Measurements from ENCODE around the gene THADA.
"Not testable (repeated sequence)": the region's sequence is repeated elsewhere in the genome, so short reads cannot be mapped to it uniquely, and the experiment has no call there.

THADA gene

DNA sequence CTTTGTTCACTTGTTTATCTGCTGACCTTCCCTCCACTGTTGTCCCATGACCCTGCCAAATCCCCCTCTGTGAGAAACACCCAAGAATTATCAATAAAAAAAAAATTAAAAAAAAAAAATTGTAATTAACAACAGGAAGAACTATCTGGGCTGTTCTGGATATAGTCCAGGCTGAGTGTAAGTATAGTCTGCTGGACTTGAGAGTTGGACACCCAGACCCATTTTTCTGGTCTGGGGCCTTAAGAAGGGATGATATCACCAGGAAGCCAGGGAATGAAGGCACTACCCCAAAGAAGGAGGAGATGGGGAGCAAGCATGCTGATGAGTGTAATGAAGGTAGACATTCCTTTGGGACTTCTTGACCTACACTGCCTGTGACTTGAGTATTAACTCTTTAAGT, 297.3 kb downstream of the THADA start:
- DNase-seq (ENCODE audit: low spot score), result no peak

DNA sequence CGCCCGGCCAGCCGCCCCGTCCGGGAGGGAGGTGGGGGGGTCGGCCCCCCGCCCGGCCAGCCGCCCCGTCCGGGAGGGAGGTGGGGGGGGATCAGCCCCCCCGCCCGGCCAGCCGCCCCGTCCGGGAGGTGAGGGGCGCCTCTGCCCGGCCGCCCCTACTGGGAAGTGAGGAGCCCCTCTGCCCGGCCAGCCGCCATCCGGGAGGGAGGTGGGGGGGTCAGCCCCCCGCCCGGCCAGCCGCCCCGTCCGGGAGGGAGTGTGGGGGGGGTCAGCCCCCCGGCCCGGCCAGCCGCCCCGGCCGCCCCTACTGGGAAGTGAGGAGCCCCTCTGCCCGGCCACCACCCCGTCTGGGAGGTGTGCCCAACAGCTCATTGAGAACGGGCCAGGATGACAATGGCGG, 298.1 kb downstream of the THADA start:
- not testable (repeated sequence) for DNase-seq (ENCODE audit: low spot score)

DNA sequence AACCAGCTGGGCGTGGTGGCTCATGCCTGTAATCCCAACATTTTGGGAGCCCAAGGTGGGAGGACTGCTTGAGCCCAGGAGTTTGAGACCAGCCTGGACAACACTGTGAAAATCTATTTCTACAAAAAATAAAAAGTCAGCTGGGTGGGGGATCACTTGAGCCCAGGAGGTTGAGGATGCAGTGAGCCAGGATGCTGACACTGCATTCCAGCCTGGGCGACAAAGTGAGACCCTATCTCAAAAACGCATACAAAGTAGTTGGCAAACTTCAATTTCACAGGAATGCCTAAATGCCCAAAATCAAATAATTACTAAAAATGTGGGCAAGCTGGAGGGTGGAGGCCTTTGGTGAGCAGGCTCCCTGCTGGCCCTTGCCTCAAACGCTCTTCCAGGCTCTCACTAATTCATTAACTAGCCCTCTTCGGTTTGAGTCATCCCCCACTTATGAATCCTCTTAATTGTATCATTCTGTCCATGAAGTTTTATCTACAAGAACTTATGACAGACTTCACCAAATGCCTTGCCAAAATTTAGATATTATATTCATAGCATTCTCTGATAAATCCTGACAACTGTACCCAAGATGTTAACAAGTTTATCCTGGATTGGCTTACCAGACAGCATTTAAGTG, 300.8 kb downstream of the THADA start:
- no peak for DNase-seq (ENCODE audit: low spot score)

DNA sequence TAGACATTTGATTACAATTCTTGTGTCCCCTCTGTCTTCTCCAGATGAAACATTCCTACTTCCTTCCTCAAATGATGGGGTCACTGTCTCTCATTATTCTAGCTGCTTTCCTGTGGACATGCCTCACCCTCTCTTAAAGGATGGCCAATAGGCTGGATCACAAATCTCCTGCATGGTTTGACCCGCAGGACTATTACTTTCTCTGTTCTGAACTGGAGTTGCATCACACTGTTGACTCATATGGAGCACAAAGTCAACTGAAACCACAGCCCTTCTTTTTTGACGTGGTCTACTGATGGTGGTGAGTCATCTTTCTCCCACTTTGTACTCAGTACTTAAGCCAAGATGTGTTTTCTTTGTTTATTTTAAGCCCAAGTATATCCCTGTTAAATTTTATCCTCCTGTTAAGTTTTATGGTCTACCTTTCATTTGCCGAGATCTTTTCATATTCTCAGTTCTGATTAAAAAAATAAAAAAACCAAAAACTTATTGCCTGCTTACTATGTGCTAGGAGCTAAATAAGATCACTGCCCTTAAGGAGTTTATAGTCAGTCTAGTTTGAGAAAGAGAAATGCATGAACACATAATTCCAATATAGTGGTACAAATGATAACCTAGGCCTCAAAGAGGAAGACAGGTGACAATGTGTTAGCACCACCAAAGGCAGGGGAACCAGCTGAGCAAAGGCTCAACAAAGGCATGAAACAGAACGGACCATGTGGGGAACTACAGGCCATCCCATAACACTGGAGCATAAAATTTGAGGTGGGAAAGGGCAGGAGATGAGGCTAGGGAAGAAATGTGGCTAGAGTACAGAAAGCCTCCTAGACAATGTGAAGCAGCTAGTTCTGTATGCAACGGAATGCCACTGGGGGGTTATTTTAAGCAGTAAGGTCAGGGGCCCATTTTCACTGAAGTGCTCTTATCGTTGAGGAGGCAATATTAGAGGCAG, 301.8 kb downstream of the THADA start:
- DNase-seq (ENCODE audit: low spot score), result peak; percentile 52

DNA sequence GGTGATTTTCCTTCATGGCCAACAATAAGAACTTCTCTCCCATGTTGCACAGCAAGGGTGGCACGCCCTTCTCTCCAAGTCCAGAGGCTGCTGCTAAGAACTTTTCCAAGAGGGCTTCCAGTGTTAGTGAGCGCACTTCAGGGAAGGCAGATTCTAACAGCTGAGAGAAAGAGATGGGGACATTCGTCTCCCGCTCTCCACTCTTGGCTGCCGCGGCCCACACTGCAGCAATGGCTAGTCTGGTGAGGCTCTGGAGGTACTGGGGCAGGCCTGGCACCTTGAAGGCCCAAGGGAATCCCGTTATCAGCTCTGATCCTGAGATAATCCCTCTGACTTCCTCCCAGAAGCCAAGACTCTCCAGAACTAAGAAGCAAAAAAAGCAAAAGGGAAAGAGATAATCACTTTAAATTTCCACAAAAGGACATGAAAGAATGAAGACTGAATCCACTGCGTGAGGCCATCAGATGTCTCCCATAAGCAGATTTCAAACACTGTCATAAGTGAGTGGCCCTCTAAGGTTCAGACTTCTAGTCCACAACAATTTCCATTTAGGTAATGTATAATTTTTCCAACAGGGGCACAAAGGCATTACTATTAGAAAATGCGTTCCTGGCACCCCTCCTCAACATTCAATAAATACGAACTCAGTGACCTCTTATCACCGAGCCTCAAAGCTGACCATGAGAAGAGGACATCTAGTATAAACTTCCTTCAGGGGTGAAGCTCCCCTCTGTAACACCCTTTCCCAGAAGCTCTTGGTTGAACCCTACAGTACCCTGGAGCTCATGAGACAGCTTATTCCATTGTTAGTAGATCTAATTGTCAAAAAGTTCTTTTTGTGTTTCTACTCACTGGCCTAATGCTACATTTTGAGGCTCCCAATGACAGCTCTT, 302.7 kb downstream of the THADA start:
- no peak for DNase-seq (ENCODE audit: low spot score)

DNA sequence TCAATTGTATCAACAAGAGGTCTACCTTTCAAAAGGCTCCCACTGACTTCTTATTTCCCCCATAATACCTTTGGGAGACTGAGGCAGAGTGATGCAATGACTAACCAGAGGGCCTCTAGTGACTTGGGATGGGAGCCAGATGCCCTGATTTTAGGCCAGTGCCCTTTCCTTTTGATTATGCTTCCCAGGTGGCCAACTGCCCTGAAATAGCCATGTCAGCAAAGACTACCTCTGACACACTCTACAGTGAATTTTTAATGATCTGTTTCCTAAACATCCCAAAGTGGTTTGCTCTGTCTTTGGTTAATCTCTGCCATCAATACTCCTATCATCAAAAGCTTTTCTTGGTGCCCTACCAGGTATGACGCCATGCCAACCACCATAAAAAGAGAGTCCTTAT, 303.5 kb downstream of the THADA start:
- no peak for DNase-seq (ENCODE audit: low spot score)

DNA sequence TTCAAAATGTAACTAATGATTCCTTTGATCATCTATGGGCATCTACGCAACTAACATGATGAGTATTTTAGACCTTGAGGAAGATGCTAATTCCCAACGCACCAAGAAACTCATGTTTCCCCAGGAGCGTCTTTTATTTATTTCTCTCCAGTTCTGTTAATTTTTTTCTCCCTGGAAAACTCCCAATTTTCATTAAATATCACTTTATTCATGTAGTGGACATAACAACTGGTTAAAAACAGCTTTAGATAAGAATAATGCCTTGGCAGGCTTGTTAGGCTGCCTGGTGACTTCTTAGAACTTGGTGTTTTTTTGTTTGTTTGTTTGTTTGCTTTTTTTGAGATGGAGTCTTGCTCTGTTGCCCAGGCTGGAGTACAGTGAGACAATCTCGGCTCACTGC, 306.5 kb downstream of the THADA start:
- DNase-seq (ENCODE audit: low spot score), result no peak

DNA sequence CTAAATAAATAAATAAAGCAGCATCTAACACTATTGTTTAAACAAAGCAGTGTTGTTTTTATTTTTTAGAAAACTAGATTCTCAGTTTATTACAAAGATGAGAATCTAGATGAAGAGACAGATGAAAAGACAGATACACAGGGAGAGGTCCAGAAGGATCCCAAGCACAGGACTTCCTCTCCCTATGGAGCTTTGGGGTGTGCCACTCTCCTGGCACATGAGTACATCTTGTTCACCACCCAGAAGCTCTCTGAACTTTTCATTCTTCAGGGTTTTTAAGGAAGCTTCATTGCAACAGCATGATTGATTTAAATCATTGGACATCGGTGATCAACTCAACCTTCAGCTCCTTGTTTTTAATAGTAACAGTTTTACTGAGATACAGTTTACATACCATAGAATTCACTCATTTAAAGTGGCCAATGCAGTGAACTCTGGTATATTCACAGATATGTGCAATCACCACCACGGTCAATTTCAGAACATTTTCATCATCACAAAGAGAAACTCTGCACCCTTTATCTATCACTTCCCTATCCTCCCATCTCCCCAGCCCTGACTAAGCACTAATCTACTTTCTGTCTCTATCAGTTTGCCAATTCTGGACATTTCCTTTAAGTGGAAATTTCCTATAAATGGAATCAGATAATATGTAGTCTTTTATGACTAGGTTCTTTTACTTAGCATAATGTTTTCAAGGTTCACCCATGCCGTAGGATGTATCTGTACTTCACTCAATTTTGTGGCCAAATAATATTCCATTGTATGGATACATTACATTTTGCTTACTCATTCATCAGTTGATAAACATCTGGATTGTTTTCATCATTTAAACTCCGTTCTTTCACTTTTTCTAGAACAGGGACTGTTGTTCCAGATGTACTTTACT, 307.2 kb downstream of the THADA start:
- no peak for DNase-seq (ENCODE audit: low spot score)

DNA sequence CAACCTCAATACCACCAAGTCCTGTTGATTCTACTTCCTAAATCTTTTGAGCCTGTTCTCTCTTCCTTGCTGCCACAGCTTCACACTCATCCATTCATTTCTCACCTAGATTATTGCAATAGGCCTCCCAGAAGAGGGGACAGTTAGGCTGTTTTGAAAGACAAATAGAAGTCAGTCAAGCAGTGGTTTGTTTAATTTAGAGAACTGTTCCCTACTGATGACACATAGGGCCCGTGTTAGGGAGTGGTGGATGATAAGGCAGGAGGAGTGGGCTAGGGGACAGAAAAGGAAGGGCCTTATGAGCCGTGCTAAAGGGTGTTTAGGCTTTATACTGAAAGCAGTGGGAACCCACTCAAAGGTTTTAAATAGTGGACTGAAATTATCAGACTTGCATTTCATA, 309.9 kb downstream of the THADA start:
- DNase-seq (ENCODE audit: low spot score), result no peak

DNA sequence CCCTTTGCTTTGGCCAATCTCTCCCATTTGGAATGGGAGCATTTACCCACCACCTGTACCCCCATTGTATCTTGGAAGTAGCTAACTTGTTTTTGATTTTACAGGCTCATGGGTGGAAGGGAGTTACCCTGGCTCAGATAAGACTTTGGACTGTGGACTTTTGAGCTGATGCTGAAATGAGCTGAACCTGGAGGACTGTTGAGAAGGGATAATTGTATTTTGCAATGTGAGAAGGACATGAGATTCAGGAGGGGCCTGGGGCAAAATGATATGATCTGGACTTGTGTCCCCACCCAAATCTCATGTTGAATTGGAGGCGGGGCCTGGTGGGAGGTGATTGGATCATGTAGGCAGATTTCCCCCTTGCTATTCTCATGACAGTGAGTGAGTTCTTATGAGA, 310.9 kb downstream of the THADA start:
- no peak for DNase-seq (ENCODE audit: low spot score)

DNA sequence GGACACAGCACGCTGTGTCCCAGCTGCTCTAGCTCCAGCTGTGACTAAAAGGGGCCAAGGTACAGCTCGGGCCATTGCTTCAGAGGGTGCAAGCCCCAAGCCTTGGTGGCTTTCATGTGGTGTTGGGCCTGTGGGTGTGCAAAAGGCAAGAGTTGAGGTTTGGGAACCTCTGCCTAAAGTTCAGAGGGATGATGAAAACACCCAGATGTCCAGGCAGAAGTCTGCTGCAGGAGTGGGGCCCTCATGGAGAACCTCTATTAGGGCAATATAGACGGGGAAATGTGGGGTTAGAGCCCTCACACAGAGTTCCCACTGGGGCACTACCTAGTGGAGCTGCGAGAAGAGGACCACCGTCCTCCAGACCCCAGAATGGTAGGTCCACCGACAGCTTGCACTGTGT, 311.5 kb downstream of the THADA start:
- not testable (repeated sequence) for DNase-seq (ENCODE audit: low spot score)

DNA sequence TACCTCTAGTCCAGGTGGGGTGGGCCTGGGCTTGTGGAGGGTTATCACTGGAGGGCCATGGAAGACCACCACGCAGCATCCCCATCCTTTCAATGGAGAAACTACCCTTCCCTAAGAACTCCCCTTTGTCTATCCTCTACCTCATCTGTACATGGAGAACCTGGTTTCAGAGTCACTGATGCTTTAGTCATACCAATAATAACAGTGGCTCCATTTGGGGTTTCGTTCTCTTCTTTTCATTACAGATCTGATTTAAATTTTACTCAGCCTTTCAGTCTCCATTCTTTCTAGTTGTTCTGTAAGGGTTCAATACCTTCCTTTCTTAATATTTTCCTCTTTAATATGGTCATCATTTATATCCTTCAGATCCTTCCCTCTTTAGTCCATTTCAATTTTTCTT, 314.8 kb downstream of the THADA start:
- DNase-seq (ENCODE audit: low spot score), result no peak

DNA sequence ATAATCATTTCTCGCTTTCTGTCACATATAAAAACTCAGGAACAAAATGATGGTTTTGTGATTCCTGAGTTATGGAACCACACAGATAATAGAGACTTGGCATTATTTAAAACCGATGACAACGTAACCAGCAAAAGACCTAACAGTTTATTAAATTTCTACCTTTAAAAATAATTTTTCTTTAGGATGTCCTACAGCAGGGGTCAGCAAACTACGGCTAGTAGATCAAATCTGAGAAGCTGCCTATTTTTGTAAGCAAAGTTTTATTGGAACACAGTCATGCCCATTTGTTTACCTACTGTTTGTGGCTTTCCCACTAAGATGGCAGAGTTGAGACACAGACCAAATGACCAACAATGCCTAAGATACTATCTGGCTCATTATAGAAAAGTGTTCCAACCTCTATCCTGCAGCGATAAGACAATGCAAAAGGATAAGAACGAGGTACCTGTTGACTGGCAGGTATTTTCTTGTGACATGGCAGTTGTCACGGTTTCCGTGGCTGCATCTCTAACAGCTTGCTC, 316.5 kb downstream of the THADA start:
- no peak for DNase-seq (ENCODE audit: low spot score)

DNA sequence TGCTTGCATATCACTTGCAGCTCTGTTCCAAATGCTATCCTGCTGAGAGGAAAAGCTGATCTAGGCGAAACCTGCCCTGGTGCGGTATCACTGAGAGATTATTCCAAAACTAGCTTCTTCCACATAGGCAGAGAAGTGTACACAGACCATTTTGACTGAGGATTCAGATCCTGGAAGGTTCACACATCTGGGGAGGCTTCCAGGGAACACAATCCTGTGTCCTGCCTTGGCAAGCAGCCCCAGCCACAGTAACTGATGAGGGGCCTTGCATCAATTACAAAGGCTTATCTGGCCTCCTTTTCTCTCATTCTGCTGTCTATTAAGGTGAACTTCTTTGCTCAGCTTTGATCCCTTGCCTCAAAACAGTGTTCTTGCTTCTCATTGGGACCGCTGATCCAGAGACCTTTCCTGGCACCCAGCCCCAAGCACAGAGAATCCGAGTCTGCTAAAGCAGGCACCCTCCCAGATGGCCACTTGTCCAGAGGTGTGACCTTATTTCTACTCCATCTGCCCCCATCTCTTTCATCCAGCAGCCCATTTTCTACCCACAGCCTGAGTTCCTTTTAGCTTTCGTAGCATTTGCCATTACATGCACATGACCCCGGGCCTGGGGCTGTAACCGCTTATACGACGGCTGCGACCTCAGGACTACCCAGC, 317.1 kb downstream of the THADA start:
- DNase-seq (ENCODE audit: low spot score), result no peak

DNA sequence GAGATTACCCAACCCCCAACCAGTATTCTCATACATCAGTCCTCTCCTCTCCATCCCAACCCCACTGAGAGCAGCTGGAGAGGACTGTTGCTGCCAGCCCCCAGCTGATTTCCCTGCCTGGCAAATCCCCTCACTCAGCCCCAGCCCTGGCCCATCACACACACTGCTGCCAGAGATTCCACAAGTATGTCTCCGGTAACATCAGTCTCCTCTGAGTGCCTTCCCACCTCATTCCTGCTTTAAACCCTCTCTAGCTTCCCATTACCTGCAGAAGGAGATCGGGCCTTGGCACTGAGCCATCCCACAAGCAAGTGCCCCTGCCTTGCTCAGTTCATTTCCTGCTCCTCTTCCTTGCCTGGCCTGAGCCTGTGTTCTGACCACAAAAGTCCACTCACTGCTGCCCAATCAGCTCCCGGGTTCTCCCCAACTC, 318.9 kb downstream of the THADA start:
- DNase-seq (ENCODE audit: low spot score), result no peak

DNA sequence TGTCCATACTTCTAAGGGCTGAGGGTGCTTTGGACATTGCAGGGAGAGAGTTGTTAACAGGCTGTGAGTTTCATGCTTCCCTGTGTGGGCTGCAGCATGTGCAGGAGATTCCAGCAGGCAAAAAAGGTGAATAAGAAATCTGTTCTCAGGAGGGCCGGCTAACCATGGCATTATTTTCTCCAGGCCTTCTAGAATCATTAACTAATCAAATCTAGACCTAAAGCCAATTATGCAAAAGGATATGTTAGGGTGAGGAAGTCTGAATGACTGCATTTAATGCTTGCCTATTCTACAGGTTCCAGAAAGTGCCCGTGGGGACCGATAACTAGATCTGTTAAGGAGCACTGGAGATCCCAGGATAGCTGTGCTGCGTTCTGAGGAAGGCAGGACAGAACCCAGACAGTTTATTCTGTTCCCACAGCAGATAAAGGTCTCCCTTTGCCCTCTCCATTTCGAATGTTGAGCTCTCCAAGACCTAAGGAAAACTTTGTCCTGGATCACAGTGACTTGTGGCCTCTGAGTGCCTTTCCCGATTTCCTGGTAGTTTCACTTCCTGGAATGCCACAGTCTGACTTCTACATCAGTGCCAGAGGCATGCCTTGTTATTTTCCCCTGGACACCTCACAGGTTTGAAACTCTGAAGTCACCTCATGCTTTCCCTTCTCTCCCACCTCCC, 319.4 kb downstream of the THADA start:
- DNase-seq (ENCODE audit: low spot score), result no peak

DNA sequence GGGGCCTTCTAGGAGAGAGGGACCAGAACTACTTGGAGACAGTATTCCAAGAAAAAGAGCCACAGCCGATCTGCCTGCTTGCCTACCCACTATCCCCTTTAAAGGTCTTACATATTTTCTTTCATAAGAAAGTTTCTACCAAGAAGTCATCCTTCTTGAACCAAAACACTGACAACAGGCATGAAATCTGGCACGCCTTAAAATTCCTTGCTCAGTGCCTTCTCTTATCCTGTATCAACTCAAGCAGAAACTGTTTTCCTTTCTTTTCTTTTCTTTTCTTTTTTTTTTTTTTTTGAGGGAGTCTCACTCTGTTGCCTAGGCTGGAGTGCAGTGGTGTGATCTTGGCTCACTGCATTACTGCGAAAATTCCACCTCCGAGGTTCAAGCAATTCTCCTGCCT, 321.1 kb downstream of the THADA start:
- no peak for DNase-seq (ENCODE audit: low spot score)

DNA sequence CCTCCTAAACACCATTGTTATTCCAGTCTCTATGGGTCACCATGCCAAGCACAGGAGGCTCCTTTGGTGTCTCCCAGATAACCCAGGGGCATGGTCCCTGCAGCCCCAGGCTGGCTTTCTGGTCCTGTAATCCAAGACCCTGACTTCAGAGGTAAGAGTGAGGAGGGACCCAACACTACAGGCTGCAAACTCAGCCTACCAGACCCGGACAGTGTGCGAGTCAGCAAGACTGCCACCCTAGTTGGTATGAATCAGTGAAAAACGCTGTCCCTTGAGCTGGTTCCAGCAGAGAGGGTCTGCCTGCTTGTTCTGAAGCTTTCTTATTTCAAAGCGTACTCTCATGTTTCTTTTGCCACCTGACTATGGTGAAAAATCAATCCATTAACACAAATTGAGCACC, 321.8 kb downstream of the THADA start:
- no peak for DNase-seq (ENCODE audit: low spot score)

DNA sequence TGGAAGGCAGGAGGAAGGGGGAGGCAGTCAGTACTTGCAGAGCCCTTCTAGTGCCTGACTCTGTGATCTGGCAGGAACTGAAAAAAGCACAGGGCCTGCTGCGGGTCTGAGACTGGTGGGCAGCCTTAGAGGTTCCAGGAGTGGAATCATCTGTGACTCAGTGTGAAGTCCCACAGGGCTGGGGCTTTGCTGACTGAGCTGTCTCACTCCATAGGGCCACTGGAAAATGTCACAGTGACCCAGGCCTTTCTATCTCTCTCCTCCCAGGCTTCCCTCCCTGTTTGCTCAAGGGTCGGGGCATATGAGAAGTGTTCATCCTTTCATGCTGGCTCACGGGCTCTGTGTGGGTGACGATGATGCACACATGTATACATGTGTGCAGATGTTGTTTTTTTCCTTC, 322.3 kb downstream of the THADA start:
- DNase-seq (ENCODE audit: low spot score), result no peak
